ENCODE data around the gene PRLH. TPM values are rescaled to one million over a fixed set of nuclear protein-coding genes. Genes with fewer than 3 reads are reported as not detected.

Gene PRLH
- total and polyA plus RNA-seq, 12 donors: not detected

DNA sequence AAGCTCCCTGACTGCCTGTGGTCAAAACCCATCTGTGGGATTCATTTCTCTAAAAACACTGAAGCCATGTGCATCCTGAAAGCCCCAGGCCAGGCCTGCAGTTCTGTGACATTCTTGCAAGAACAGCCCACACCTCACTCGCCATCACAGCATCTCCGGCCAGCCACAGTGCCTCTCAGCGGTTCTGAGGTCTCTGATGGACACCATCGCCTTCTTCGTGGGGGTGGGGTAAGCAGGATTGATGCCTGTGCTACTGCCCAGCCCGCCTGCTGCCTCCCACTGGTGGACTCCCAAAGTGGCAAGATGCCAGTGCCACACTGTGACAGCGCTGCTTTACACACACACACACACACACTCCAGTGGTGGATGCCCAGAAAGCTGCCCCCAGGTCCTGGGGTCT, 5.2 kb upstream of the PRLH start:
- TF ChIP-seq, protein P1, sequence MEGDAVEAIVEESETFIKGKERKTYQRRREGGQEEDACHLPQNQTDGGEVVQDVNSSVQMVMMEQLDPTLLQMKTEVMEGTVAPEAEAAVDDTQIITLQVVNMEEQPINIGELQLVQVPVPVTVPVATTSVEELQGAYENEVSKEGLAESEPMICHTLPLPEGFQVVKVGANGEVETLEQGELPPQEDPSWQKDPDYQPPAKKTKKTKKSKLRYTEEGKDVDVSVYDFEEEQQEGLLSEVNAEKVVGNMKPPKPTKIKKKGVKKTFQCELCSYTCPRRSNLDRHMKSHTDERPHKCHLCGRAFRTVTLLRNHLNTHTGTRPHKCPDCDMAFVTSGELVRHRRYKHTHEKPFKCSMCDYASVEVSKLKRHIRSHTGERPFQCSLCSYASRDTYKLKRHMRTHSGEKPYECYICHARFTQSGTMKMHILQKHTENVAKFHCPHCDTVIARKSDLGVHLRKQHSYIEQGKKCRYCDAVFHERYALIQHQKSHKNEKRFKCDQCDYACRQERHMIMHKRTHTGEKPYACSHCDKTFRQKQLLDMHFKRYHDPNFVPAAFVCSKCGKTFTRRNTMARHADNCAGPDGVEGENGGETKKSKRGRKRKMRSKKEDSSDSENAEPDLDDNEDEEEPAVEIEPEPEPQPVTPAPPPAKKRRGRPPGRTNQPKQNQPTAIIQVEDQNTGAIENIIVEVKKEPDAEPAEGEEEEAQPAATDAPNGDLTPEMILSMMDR (IDR thresholded peaks at IDR 0.05): no peak
- DNase-seq (no peak), ATAC-seq (no peak)
- peaks cover 0 to 20% (median 6%) of the 10 kb centered on the region in 7 donors for H3K27me3 ChIP-seq
- H3K4me3 ChIP-seq: no peak overlapping the region
- WGBS, 2 donors: 93 to 95% methylated on average over 7 of the region's 7 CpGs
- H3K4me1 ChIP-seq: peaks cover 0 to 12% (median 9%) of the 10 kb centered on the region in 9 donors
- H3K9me3 ChIP-seq: peaks cover 0 to 3% (median 0%) of the 10 kb centered on the region in 11 donors
- no peak overlapping the region for H3K27ac ChIP-seq
- H3K36me3 ChIP-seq: no peaks in the 10 kb centered on the region
- intact Hi-C loops (cut with DNase I): loop anchor here in 1 of 10 donors (10.0 kb wide), 1 partner anchor 436 kb away; no protein-coding TSS in a partner anchor

DNA sequence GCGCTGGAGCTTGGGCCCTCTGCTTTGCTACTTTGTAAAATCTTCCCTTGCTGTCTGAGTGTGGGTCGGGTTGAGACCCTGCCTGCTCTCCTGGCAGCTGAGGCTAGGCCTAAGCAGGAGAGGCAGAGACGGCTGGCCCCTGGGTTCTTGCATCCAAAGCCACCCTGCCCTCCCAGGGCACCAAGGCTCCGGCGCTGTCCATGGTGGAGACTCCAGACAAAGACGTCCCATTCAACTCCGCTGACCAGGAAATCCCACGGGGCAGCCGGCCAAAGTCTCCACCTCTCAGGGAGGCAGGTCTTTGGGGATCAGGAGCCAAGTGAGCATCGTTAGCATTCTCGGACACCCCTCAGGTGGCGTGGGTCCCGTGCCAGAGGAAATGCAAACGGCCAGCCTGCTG, 2.6 kb upstream of the PRLH start:
- no peak overlapping the region for H3K4me3 ChIP-seq
- WGBS, 2 donors: 18 to 20% methylated on average over 14 of the region's 14 CpGs

DNA sequence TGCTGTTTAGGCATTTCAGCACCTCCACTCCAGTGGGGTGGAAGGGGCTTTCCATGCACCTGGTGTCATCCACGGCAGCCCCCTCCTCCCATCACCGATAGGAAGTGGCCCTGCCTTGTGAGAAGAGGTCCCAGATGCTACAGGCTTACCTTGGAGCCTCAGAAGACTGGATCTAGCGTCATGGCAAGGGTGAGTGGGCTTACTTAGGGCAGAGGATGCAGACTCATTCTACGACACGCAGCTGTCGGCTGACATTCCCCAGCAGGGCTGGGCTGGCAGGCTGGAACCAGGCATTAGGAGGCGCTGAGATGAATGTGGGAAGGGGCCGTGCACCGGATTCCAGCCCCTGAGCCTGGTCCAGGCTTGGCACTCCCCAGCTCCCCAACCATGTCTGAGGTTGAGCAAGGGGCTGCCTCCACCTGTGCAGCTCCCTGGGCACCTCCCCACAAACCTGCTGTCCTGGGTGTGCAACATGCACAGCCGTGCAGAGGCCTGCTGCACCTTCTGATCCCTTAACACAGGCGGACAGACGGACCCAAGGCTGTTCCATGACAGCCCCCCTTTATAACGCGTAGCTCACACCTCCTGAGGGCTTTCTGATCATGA, 1.7 kb upstream of the PRLH start:
- intact Hi-C loops (cut with DNase I): loop anchor here in 1 of 10 donors (10.0 kb wide), 1 partner anchor 440 kb away; no protein-coding TSS in a partner anchor
- Histone ChIP-seq H3K9me3 (no peaks in the 10 kb centered on the region), H3K36me3 (no peaks in the 10 kb centered on the region), H3K4me1 (peaks cover 0 to 1% (median 0%) of the 10 kb centered on the region in 9 donors), H3K27me3 (peaks cover 0 to 23% (median 6%) of the 10 kb centered on the region in 7 donors), H3K4me3 (no peak overlapping the region), H3K27ac (no peak overlapping the region)
- no peak for DNase-seq
- TF ChIP-seq, protein P1 (IDR thresholded peaks at IDR 0.05): no peak
- 80% methylated on average over 14 of the region's 14 CpGs for WGBS, 2 donors
- ATAC-seq: no peak

More for the DNA sequence above, 2.6 kb upstream of the PRLH start:
- H3K9me3 ChIP-seq: no peaks in the 10 kb centered on the region
- DNase-seq (no peak), ATAC-seq (no peak)
- no peak overlapping the region for H3K27ac ChIP-seq
- H3K27me3 ChIP-seq: peaks cover 0 to 23% (median 6%) of the 10 kb centered on the region in 7 donors
- TF ChIP-seq, protein P1 (IDR thresholded peaks at IDR 0.05): no peak
- H3K4me1 ChIP-seq: peaks cover 0 to 9% (median 7%) of the 10 kb centered on the region in 9 donors
- no peaks in the 10 kb centered on the region for H3K36me3 ChIP-seq
- intact Hi-C loops (cut with DNase I): loop anchor here in 1 of 10 donors (10.0 kb wide), 1 partner anchor 439 kb away; no protein-coding TSS in a partner anchor

DNA sequence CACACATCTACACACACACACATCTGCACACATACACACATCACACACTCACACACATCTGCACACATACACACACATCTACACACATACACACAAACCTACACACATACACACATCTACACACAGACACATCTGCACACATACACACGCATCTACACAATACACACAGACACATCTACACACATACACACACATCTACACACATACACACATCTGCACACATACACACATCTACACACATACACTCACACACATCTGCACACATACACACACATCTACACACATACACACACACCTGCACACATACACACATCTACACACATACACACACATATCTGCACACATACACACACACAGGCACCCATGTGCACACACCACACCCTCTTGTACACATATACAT, 400 bp upstream of the PRLH start:
- DNase-seq (no peak), ATAC-seq (no peak)
- no peak overlapping the region for H3K27ac ChIP-seq
- TF ChIP-seq, protein P1 (IDR thresholded peaks at IDR 0.05): no peak
- no peaks in the 10 kb centered on the region for H3K9me3 ChIP-seq
- H3K4me3 ChIP-seq: no peak overlapping the region
- 94 to 97% methylated on average over 1 of the region's 1 CpG for WGBS, 2 donors
- no peaks in the 10 kb centered on the region for H3K36me3 ChIP-seq
- H3K4me1 ChIP-seq: no peaks in the 10 kb centered on the region
- intact Hi-C loops (cut with DNase I): loop anchor here in 1 of 10 donors (10.0 kb wide), 1 partner anchor 441 kb away; no protein-coding TSS in a partner anchor
- H3K27me3 ChIP-seq: peaks cover 0 to 23% (median 6%) of the 10 kb centered on the region in 7 donors
